ENCODE data around the gene ARIH2.

ARIH2 gene

GRCh38 chr3:48974076-48974864 is 55.6 kb downstream of the ARIH2 start:
- no peak for DNase-seq (ENCODE audit: low read depth in 2 of 2)

- no peak for DNase-seq (ENCODE audit: low read depth in 2 of 2)
Measured at GRCh38 chr3:48979451-48979850, 60.8 kb downstream of the ARIH2 start.

- DNase-seq (ENCODE audit: low read depth in 2 of 2): no peak
Measured at GRCh38 chr3:48980295-48980694, 61.7 kb downstream of the ARIH2 start.

GRCh38 chr3:48982016-48982415 is 63.4 kb downstream of the ARIH2 start:
- DNase-seq (ENCODE audit: low read depth in 2 of 2): no peak

- DNase-seq (ENCODE audit: low read depth in 2 of 2): no peak
Measured at GRCh38 chr3:48982686-48983085, 64.0 kb downstream of the ARIH2 start.

GRCh38 chr3:48983096-48983495 is 64.5 kb downstream of the ARIH2 start:
- no peak for DNase-seq (ENCODE audit: low read depth in 2 of 2)

- no peak for DNase-seq (ENCODE audit: low read depth in 2 of 2)
Measured at GRCh38 chr3:48984663-48985062, 66.0 kb downstream of the ARIH2 start.

- DNase-seq (ENCODE audit: low read depth in 2 of 2): no peak
Measured at GRCh38 chr3:48985831-48986376, 67.3 kb downstream of the ARIH2 start.

- DNase-seq (ENCODE audit: low read depth in 2 of 2): no peak
Measured at GRCh38 chr3:48989126-48989795, 70.6 kb downstream of the ARIH2 start.

- peak; percentile 86 to 87 for DNase-seq (ENCODE audit: low read depth in 2 of 2)
Measured at GRCh38 chr3:48989796-48990635, 71.4 kb downstream of the ARIH2 start, which contains the start of gene P4HTM. Gene P4HTM (plus strand): TSS chr3:48990241. CDS start chr3:48990257, 16 bp downstream.

GRCh38 chr3:48990636-48991469 is 72.2 kb downstream of the ARIH2 start:
- DNase-seq (ENCODE audit: low read depth in 2 of 2): no peak

- DNase-seq (ENCODE audit: low read depth in 2 of 2): no peak
Measured at GRCh38 chr3:48991851-48992545, 73.4 kb downstream of the ARIH2 start.

- DNase-seq (ENCODE audit: low read depth in 2 of 2): no peak
Measured at GRCh38 chr3:48993834-48994233, 75.2 kb downstream of the ARIH2 start.

GRCh38 chr3:48996640-48997039 is 78.0 kb downstream of the ARIH2 start:
- DNase-seq (ENCODE audit: low read depth in 2 of 2): no peak

- no peak for DNase-seq (ENCODE audit: low read depth in 2 of 2)
Measured at GRCh38 chr3:48997102-48997635, 78.5 kb downstream of the ARIH2 start.

- DNase-seq (ENCODE audit: low read depth in 2 of 2): no peak
Measured at GRCh38 chr3:48997714-48998637, 79.3 kb downstream of the ARIH2 start.

- no peak for DNase-seq (ENCODE audit: low read depth in 2 of 2)
Measured at GRCh38 chr3:48999085-48999858, 80.6 kb downstream of the ARIH2 start.

- no peak for DNase-seq (ENCODE audit: low read depth in 2 of 2)
Measured at GRCh38 chr3:49001155-49001554, 82.5 kb downstream of the ARIH2 start.
